Measurements from ENCODE around the gene TCTN2.

TCTN2 gene

GRCh38 chr12:123686636-123687190 lies 15.8 kb downstream of the TCTN2 start:
- no peak for DNase-seq (ENCODE audit: low read depth)

GRCh38 chr12:123690191-123690840 lies 19.4 kb downstream of the TCTN2 start:
- no peak for DNase-seq (ENCODE audit: low read depth)

- DNase-seq (ENCODE audit: low read depth), result no peak
Measured at GRCh38 chr12:123696207-123696606, 25.3 kb downstream of the TCTN2 start.

- DNase-seq (ENCODE audit: low read depth), result no peak
Measured at GRCh38 chr12:123696646-123697045, 25.7 kb downstream of the TCTN2 start.

- no peak for DNase-seq (ENCODE audit: low read depth)
Measured at GRCh38 chr12:123705935-123706334, 35.0 kb downstream of the TCTN2 start.

GRCh38 chr12:123707466-123707865 lies 36.6 kb downstream of the TCTN2 start:
- DNase-seq (ENCODE audit: low read depth), result no peak

GRCh38 chr12:123712780-123713319 lies 41.9 kb downstream of the TCTN2 start:
- DNase-seq (ENCODE audit: low read depth), result no peak

- DNase-seq (ENCODE audit: low read depth), result no peak
Measured at GRCh38 chr12:123713398-123713797, 42.5 kb downstream of the TCTN2 start.

- no peak for DNase-seq (ENCODE audit: low read depth)
Measured at GRCh38 chr12:123713823-123714585, 43.1 kb downstream of the TCTN2 start.

- DNase-seq (ENCODE audit: low read depth), result no peak
Measured at GRCh38 chr12:123715195-123715594, 44.3 kb downstream of the TCTN2 start.

GRCh38 chr12:123717350-123717749 lies 46.4 kb downstream of the TCTN2 start:
- DNase-seq (ENCODE audit: low read depth), result no peak

- no peak for DNase-seq (ENCODE audit: low read depth)
Measured at GRCh38 chr12:123720141-123720814, 49.4 kb downstream of the TCTN2 start.

- no peak for DNase-seq (ENCODE audit: low read depth)
Measured at GRCh38 chr12:123721245-123721644, 50.3 kb downstream of the TCTN2 start.

GRCh38 chr12:123723011-123723410 lies 52.1 kb downstream of the TCTN2 start:
- DNase-seq (ENCODE audit: low read depth), result no peak

GRCh38 chr12:123723765-123724164 lies 52.9 kb downstream of the TCTN2 start:
- DNase-seq (ENCODE audit: low read depth), result no peak

- no peak for DNase-seq (ENCODE audit: low read depth)
Measured at GRCh38 chr12:123726244-123726643, 55.3 kb downstream of the TCTN2 start.

- DNase-seq (ENCODE audit: low read depth), result no peak
Measured at GRCh38 chr12:123726962-123727361, 56.0 kb downstream of the TCTN2 start.

- no peak for DNase-seq (ENCODE audit: low read depth)
Measured at GRCh38 chr12:123727878-123728277, 57.0 kb downstream of the TCTN2 start.

- DNase-seq (ENCODE audit: low read depth), result no peak
Measured at GRCh38 chr12:123731596-123731995, 60.7 kb downstream of the TCTN2 start.

- no peak for DNase-seq (ENCODE audit: low read depth)
Measured at GRCh38 chr12:123732251-123732650, 61.3 kb downstream of the TCTN2 start.

- DNase-seq (ENCODE audit: low read depth), result no peak
Measured at GRCh38 chr12:123733229-123733628, 62.3 kb downstream of the TCTN2 start.

GRCh38 chr12:123734268-123734667 lies 63.4 kb downstream of the TCTN2 start:
- no peak for DNase-seq (ENCODE audit: low read depth)
